ENCODE results near the gene HRH3.

HRH3 gene

DNA sequence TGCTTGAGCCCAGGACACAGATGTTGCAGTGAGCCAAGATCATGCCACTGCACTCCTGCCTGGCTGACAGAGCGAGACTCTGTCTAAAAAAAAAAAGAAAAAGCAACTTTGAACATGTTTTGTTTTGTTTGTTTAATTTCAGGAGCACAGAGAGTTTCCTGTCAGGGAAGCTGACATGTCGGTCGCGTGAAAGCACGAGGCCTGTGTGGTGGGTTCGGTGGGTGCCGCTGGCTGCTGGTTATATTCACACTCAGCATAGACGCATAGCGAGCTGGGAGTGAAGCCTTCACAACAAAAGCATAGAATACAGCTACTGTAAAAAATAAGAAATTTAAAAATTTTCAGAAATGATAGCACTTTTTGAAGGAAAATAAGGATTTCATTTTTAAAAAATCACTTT is 22.8 kb downstream of the HRH3 start:
- no peak for DNase-seq

DNA sequence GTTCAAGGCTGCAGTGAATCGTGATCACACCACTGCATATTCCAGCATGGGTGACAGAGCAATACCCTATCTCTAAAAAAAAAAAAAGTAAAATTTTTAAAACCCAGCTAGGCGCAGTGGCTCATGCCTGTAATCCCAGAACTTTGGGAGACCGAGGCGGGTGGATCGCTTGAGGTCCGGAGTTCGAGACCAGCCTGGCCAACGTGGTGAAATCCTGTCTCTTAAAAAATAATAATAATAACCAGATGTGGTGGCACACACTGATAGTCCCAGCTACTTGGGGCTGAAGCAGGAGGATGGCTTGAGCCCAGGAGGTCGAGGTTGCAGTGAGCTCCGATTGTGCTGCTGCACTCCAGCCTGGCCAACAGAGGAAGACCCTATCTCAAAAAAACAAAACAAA is 23.8 kb downstream of the HRH3 start:
- no peak for DNase-seq

- no peak for DNase-seq
Measured at GRCh38 chr20:62195736-62196135, 24.3 kb downstream of the HRH3 start.

DNA sequence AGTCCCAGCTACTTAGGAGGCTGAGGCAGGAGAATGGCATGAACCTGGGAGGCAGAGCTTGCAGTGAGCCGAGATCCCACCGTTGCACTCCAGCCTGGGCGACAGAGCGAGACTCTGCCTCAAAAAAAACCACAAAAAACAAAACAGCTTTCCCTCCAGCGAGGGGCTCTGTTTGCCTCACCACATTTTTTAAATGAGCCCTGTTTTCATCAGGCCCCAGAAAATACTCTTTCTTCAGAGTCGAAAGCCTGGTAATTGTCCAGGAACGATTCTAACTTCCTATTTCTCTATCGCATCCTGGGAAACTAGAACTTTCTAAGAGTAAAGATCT is 25.0 kb downstream of the HRH3 start:
- no peak for DNase-seq

DNA sequence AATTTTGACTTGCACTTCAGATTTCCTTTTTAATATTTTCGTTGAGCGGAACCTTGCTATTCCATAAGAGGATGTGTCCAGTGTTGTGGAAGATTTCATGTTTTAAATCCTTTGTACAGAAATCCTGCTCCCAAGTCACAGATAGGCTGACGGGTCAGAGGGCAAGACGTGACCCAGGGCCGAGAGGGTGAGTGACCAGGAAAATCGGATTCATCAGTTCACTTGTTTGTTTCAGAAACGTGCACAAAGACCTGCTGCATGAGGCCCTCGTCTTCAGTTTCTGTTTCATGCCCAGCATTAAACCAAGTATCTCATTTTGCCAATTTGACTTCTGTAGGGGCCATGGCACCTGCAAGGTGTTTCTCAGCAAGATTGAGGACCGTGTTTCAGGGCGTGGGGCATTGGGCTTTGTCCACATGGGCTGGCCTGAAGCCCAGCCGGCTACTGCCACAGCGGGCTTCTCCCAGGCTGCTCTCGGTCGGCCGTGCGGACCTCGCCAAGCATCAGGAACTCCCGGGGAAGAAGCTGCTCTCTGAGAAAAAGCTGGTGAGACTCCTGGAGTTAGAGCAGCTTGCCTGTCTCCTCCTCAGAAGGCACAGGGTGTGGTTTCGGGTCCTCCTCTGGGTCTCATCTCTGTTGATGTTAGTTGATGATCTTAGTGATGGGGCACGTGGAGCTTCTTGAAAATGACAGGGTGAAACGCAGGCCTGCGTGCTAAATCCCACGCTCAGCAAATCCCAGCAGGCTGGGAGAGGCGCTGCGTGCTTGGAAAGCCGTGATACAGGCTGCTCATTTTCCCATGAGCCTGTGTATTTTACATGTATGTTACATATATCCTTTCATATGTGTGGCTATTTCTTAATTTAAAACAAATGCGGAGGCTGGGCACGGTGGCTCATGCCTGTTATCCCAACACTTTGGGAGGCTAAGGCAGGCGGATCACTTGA is 26.7 kb downstream of the HRH3 start:
- DNase-seq: no peak

- no peak for DNase-seq
Measured at GRCh38 chr20:62192635-62193034, 27.4 kb downstream of the HRH3 start.

GRCh38 chr20:62191781-62192559 is 28.1 kb downstream of the HRH3 start:
- DNase-seq: no peak

- DNase-seq: no peak
Measured at GRCh38 chr20:62190639-62191411, 29.3 kb downstream of the HRH3 start.

GRCh38 chr20:62186887-62187866 is 32.9 kb downstream of the HRH3 start:
- no peak for DNase-seq

- DNase-seq: no peak
Measured at GRCh38 chr20:62186096-62186426, 34.0 kb downstream of the HRH3 start.

- DNase-seq: no peak
Measured at GRCh38 chr20:62183426-62184142, 36.5 kb downstream of the HRH3 start.

DNA sequence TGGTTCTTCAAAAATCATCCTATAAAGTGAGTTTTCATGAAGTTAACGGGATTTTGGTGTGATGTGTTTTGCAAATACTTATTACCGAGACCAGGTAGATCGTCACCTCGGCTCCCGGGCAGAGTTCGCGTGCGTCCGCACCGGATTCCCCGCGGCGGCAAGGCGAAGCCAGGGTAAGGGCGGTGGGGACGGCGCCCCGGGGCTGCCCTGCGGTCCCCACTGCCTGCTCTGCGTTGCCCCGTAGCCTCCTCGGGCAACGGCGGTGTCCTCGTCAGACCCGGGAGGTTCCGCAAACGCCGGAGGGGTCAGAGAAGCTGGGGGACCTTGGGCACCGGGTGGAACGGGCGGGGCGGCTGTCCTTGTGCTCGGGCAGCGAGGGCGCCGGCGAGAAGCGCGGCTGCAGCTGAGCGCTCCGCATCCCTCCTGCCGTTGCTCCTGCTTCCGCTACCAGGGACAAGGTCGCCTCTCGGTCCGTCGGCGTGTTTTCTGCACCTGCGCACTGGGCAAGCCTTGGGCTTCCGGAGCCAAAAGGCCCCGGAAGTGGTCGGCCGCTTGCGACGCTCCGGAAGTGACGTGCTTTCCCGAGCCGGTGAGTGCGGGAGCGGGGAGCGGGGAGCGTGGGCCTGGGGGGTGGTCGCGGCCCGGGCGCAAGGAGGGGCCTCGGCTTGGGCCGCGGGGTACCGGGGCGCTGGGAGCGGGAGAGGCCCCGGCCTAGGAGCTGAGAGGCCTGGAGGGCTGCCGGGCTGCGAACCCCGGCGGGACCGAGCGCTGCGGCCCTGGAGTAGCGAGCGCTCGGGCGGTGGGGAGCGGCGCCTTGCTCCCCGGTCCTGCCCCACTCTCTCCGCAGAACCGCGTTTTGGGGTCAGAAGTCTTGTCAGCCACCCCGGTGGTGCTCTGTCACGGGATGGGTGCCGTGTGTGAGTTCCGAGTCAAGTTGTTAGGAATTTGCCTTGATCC is 37.3 kb downstream of the HRH3 start, which contains the start of gene MTG2:
TSS of gene MTG2 (plus strand) at position 560 of the 957 bp plus-strand sequence. CDS start 10,393 bp downstream, outside the sequence.
- DNase-seq: peak; percentile 99 to 100

DNA sequence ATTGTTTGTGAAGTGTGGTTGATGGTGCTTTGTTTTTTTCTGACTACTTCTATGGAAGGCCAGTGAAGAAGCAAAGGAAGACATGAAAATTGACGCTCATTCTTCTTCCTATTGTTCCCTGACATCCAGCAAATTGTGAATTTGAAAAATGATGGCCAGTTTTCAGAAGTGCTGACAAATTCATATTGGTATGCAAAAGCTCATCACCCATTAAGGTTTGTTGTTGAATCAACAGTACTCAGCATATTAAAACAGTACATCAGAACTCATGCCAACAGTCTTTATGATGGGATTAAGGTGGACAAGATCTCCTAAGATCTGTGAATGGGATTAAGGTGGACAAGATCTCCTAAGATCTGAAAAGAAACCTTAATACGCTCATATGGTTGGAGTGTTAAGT is 38.3 kb downstream of the HRH3 start:
- no peak for DNase-seq

- no peak for DNase-seq
Measured at GRCh38 chr20:62179162-62179504, 40.9 kb downstream of the HRH3 start.

DNA sequence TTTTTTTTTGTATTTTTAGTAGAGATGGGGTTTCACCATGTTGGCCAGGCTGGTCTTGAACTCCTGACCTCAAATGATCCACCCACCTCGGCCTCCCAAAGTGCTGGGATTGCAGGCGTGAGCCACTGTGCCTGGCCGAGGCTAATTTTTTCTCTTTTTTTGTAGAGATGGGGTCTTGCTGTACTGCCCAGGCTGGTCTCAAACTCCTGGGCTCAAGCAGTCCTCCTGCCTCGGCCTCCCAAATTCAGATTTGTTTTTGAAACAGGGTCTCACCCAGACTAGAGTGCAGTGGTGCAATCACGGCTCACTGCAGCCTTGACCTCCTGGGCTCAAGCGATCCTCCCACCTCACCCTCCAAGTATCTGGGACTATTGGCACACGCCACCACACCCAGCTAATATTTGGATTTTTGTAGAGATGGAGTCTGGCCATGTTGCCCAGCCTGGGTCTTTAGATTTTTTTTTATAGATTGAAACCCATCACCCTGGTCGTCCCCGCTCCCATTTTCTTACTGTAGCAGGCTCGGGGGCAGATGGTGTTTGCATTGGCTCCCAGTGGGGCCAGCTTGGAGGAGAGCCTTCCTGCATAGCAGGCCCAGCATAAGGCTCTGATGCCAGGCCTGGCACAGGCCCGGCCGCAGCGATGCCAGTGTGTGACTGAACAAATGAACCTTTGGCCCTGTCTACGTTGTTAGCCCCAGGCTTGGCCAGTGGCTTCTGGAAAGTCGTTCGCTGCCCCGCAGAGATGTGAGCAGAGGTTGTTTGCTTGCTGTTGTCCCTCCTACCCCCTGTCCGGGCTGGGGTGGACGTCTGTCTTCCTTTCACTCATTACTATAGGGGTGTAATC is 41.5 kb downstream of the HRH3 start:
- no peak for DNase-seq

DNA sequence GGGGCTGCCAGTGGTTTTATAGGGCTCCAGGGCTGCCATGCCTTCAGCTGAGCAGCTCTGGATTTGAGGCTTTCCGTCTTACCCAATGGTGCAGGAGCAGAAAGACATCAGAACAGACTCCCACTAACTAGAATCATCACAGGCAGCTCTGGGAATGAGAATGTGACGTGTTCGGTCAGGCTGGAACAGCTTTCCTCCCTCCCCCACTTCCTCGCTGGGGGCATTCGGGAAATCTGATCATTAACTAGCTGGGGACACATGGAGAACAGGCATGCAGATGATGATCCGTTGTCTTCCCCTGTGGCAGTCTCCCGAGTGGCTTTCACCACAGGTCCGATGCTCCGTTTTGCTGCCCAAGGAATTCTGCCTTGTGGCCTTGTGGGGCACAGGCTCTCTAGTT is 42.8 kb downstream of the HRH3 start:
- no peak for DNase-seq

- no peak for DNase-seq
Measured at GRCh38 chr20:62176866-62177265, 43.2 kb downstream of the HRH3 start.

GRCh38 chr20:62175711-62176110 is 44.4 kb downstream of the HRH3 start:
- DNase-seq: no peak

DNA sequence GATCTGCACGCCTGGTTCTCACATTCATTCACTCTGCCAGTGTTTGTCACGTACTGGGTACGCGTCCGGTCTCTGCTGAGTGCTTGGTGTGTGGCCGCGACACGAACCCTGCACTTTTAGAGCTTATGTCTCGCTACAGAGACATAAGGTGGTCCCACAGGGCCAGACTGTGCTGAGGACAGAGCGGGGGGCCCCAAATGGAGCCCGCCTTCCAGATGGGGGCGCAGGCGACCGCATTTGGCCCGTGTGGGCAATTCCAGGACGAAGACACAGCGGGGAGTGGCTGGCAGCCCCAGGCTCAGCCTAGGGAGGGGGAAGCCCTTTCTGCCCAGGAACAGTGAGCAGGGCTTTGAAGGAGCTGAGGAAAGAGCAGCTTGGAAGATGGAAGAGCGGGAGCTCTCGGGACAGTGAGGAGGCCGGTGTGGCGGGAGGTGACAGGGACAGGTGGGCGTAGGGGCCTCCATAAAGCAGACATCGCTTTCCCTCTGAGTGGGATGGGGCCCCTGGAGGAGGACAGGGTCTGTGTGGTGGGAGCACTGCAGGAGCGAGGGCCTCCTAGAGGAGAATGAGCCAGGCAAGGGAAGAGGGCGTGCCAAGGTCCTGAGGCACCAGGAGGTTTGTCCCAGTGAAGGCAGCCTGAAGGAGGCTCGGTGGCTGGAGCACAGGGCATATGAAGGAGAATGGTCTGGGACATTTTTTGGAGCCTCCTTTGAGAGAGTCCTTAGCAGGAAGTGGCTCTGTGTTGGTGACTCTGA is 45.0 kb downstream of the HRH3 start:
- no peak for DNase-seq
